ENCODE results near the gene PPP1R16B. TPM values are rescaled to one million over a fixed set of nuclear protein-coding genes. Genes with fewer than 3 reads are reported as not detected.
A peak's percentile ranks its signal among the peaks of the same experiment; 100 is the strongest.

PPP1R16B gene
- polyA plus RNA-seq, 2 of the 4 experiments (the other 2 are of a cell fraction) = 0.17 to 0.31 TPM

DNA sequence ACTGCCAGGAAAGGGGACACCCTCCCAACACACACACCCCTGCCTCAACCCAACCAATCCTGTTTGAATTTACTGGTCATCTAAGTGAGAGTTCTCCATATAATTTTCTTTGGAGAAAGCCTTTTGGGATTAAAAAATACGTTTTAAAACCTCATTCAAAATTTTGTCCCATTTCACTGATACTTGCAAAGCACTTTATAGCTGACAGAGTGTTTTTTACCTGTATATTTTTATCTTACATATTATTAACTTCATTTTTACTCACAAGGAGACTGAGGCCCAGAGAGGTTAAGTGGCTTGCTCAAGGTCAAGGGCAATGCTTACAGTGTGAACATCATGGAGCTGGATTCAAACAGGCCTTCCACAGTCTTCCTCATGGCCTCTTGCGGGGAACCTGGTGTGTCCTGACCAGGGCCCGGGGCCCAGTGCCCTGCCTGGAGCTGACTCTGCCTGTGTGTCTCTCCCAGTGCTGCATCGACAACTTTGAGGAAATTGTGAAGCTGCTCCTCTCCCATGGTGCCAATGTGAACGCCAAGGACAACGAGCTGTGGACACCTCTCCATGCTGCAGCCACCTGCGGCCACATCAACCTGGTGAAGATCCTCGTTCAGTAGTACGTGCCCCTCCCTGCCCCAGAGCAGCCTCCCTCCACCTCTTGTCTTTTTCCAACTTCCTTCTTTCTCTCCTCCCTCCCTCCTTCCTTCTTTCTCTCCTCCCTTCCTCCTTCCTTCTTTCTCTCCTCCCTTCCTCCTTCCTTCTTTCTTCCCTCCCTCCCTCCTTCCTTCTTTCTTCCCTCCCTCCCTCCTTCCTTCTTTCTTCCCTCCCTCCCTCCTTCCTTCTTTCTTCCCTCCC is 89.8 kb downstream of the PPP1R16B start:
- ATAC-seq (no peak; a peak in 1 of 6 replicates), FAIRE-seq (no peak), DNase-seq (ENCODE audit: low read depth in 1 of 2, low spot score in 1 of 2) (no peak)
- H3K27ac ChIP-seq = no peak overlapping the region
- WGBS (ENCODE audit: missing lambda C conversion rate) = 70% methylated on average over 9 of the region's 9 CpGs
- H3K9me3 ChIP-seq = no peaks in the 10 kb centered on the region
- H3K4me1 ChIP-seq = peaks cover 7% of the 10 kb centered on the region; the same call in 1 of the 3 replicates
- no peak overlapping the region for H3K4me3 ChIP-seq
- POLR2A ChIA-PET = no interaction called here
- CTCF ChIA-PET = interaction anchor here (0.7 to 6.1 kb wide), 25 partner anchors 8 to 259 kb away, joined by 3 to 84 read pairs (median 4); partner anchors contain the start of genes DHX35, FAM83D and SLC32A1
- no peak overlapping the region for H3K4me2 ChIP-seq
- TF ChIP-seq, protein P1, sequence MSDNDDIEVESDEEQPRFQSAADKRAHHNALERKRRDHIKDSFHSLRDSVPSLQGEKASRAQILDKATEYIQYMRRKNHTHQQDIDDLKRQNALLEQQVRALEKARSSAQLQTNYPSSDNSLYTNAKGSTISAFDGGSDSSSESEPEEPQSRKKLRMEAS (IDR thresholded peaks at IDR 0.05) = no peak
- TF ChIP-seq SREBF2 (IDR thresholded peaks at IDR 0.05) = no peak
- no peak for TF ChIP-seq EP300 (IDR thresholded peaks at IDR 0.05)
- peak; percentile 6 for TF ChIP-seq MAFK (IDR thresholded peaks at IDR 0.05; ENCODE audit: partially characterized antibody)

DNA sequence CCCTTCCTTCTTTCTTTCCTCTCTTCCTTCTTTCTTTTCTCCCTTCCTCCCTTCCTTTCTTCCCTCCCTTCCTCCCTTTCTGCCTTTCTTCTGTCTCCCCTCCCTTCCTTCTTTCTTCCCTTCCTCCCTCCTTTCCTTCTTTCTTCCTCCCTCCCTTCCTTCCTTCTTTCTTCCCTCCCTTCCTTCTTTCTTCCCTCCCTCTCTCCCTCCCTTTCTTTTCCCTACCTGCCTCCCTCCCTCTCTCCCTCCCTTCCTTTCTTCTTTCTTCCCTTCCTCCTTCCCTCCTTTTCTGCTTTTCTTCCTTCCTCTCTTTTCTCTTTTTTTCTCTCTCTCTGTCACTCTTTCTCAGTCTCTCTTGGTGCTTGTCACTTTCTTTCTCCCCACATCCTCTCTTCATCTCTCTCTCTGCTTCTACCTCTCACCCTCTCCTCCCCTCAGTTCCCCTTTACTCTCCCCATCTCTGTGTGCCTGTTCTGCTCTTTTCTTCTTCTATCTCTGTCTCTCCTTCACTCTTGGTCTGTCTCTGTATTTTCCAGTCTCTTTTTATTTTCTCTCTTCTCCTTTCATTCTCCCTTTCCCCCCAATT is 90.6 kb downstream of the PPP1R16B start:
- CTCF ChIA-PET = interaction anchor here (1.1 to 5.6 kb wide), 5 partner anchors 10 to 260 kb away, joined by 4 to 84 read pairs (median 6); partner anchors contain the start of gene SLC32A1
- ATAC-seq = no peak

More for the DNA sequence above, 90.6 kb downstream of the PPP1R16B start:
- DNase-seq (ENCODE audit: low read depth in 1 of 2, low spot score in 1 of 2) = no peak
- peaks cover 6% of the 10 kb centered on the region; the same call in 1 of the 3 replicates for H3K4me1 ChIP-seq
- H3K4me2 ChIP-seq = no peak overlapping the region
- no peak overlapping the region for H3K4me3 ChIP-seq
- POLR2A ChIA-PET = no interaction called here
- no peaks in the 10 kb centered on the region for H3K9me3 ChIP-seq
- TF ChIP-seq CHD4 (IDR thresholded peaks at IDR 0.05; ENCODE audit: borderline replicate concordance) (no peak), CHD2 (IDR thresholded peaks at IDR 0.05; ENCODE audit: low read length, partially characterized antibody) (no peak), HDAC2 (IDR thresholded peaks at IDR 0.05) (no peak), RCOR1 (IDR thresholded peaks at IDR 0.05; ENCODE audit: low read depth, low read length) (no peak), JUNB (IDR thresholded peaks at IDR 0.05) (no peak), NR3C1 (IDR thresholded peaks at IDR 0.05) (no peak), NFE2L2 (conservative IDR thresholded peaks at IDR 0.05; ENCODE audit: low read length) (no peak), MYC (IDR thresholded peaks at IDR 0.05; ENCODE audit: borderline replicate concordance, low read length) (no peak), RFX5 (IDR thresholded peaks at IDR 0.05) (no peak), TP53 (CRISPR knock-in tag; IDR thresholded peaks at IDR 0.05) (no peak), ESRRA (IDR thresholded peaks at IDR 0.05; ENCODE audit: borderline replicate concordance, low read length) (no peak), FOXS1 (CRISPR knock-in tag; IDR thresholded peaks at IDR 0.05) (no peak), KDM5A (IDR thresholded peaks at IDR 0.05) (no peak), ZC3H11A (IDR thresholded peaks at IDR 0.05) (no peak), FOSB (CRISPR knock-in tag; IDR thresholded peaks at IDR 0.05) (no peak), MAZ (IDR thresholded peaks at IDR 0.05; ENCODE audit: borderline replicate concordance, low read depth, low read length) (no peak)
- TF ChIP-seq, protein P2, sequence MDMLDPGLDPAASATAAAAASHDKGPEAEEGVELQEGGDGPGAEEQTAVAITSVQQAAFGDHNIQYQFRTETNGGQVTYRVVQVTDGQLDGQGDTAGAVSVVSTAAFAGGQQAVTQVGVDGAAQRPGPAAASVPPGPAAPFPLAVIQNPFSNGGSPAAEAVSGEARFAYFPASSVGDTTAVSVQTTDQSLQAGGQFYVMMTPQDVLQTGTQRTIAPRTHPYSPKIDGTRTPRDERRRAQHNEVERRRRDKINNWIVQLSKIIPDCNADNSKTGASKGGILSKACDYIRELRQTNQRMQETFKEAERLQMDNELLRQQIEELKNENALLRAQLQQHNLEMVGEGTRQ (IDR thresholded peaks at IDR 0.05) = no peak
- TF ChIP-seq, protein P3, sequence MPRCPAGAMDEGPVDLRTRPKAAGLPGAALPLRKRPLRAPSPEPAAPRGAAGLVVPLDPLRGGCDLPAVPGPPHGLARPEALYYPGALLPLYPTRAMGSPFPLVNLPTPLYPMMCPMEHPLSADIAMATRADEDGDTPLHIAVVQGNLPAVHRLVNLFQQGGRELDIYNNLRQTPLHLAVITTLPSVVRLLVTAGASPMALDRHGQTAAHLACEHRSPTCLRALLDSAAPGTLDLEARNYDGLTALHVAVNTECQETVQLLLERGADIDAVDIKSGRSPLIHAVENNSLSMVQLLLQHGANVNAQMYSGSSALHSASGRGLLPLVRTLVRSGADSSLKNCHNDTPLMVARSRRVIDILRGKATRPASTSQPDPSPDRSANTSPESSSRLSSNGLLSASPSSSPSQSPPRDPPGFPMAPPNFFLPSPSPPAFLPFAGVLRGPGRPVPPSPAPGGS (IDR thresholded peaks at IDR 0.05) = no peak
- TF ChIP-seq, protein P4, sequence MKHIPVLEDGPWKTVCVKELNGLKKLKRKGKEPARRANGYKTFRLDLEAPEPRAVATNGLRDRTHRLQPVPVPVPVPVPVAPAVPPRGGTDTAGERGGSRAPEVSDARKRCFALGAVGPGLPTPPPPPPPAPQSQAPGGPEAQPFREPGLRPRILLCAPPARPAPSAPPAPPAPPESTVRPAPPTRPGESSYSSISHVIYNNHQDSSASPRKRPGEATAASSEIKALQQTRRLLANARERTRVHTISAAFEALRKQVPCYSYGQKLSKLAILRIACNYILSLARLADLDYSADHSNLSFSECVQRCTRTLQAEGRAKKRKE (CRISPR knock-in tag; IDR thresholded peaks at IDR 0.05; ENCODE audit: low read depth) = no peak
- TF ChIP-seq, protein P5, sequence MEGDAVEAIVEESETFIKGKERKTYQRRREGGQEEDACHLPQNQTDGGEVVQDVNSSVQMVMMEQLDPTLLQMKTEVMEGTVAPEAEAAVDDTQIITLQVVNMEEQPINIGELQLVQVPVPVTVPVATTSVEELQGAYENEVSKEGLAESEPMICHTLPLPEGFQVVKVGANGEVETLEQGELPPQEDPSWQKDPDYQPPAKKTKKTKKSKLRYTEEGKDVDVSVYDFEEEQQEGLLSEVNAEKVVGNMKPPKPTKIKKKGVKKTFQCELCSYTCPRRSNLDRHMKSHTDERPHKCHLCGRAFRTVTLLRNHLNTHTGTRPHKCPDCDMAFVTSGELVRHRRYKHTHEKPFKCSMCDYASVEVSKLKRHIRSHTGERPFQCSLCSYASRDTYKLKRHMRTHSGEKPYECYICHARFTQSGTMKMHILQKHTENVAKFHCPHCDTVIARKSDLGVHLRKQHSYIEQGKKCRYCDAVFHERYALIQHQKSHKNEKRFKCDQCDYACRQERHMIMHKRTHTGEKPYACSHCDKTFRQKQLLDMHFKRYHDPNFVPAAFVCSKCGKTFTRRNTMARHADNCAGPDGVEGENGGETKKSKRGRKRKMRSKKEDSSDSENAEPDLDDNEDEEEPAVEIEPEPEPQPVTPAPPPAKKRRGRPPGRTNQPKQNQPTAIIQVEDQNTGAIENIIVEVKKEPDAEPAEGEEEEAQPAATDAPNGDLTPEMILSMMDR (IDR thresholded peaks at IDR 0.05) = no peak
- no peak overlapping the region for H3K27ac ChIP-seq
- no peak for FAIRE-seq

Measured in A549 (cell line).